Ascending aorta (tissue), 2 donors: ENCODE data around the gene KRTAP4-3. TPM values are rescaled to one million over a fixed set of nuclear protein-coding genes. Genes with fewer than 3 reads are reported as not detected.
"Not testable (repeated sequence)": the region's sequence is repeated elsewhere in the genome, so short reads cannot be mapped to it uniquely, and the experiment has no call there.

Experiments
- DNase-seq, 2 donors: peaks; one replicate each; pipeline ENCODE4 v3.0.0-alpha.2; 2019; ENCODE audit warnings: low spot score in 2 of 2
- H3K27ac ChIP-seq, 2 donors: fragments of 200-600 bp; sonication (generic); one replicate each; pipeline ENCODE4 v1.5.1; 2016 to 2017; ENCODE audit warnings: mild to moderate bottlenecking in 1 of 2
- H3K27me3 ChIP-seq: fragments of 200-600 bp; sonication (generic); one replicate; pipeline ENCODE4 v1.5.1; 2017
- H3K36me3 ChIP-seq, 2 donors: fragments of 200-600 bp; sonication (generic); one replicate each; pipeline ENCODE4 v1.5.1; 2016
- H3K4me1 ChIP-seq, 2 donors: fragments of 200-600 bp; sonication (generic); one replicate each; pipeline ENCODE4 v1.5.1; 2016 to 2017; ENCODE audit warnings: mild to moderate bottlenecking in 1 of 2
- H3K4me3 ChIP-seq, 2 donors: fragments of 200-600 bp; sonication (generic); one replicate each; pipeline ENCODE4 v1.5.1; 2016 to 2017; ENCODE audit warnings: mild to moderate bottlenecking in 1 of 2
- H3K9me3 ChIP-seq, 2 donors: fragments of 200-600 bp; sonication (generic); one replicate each; pipeline ENCODE4 v1.5.1; 2016
- intact Hi-C: fragments of 100-400 bp; cut with DNase I; formaldehyde crosslinking; loops from one replicate; pipeline ENCODE4 v1.15.1; 2023
- total RNA-seq: library from RNA; depleted of rRNA; stranded (reverse); fragments of >200 nt; gene quantifications from one replicate; pipeline ENCODE4 v1.1.0, GENCODE V29; 2016
- TF ChIP-seq, protein P1 (sequence below), 3 experiments: fragments of 200-600 bp in 2 of 3; fragments of 450-650 bp in 1 of 3; sonication (generic) in 2 of 3; IDR thresholded peaks; one replicate each; pipeline ENCODE4 v1.5.1; 2016 to 2019; ENCODE audit warnings: antibody characterized with exemption in 3 of 3, mild to moderate bottlenecking in 1 of 3, moderate library complexity in 1 of 3

KRTAP4-3 gene
- total RNA-seq, 1 donor from 2014 or later: not detected

- intact Hi-C loops: no loop called here
These were observed 28.0 kb upstream of the KRTAP4-3 start for GRCh38 chr17:41196068-41196467.

GRCh38 chr17:41190328-41190727 lies 22.3 kb upstream of the KRTAP4-3 start:
- Histone ChIP-seq H3K27ac (no peak overlapping the region), H3K4me3 (no peak overlapping the region), H3K4me1 (no peaks in the 10 kb centered on the region), H3K27me3 (no peaks in the 10 kb centered on the region), H3K9me3 (no peaks in the 10 kb centered on the region), H3K36me3 (no peaks in the 10 kb centered on the region)
- no peak for DNase-seq
- TF ChIP-seq, protein P1, sequence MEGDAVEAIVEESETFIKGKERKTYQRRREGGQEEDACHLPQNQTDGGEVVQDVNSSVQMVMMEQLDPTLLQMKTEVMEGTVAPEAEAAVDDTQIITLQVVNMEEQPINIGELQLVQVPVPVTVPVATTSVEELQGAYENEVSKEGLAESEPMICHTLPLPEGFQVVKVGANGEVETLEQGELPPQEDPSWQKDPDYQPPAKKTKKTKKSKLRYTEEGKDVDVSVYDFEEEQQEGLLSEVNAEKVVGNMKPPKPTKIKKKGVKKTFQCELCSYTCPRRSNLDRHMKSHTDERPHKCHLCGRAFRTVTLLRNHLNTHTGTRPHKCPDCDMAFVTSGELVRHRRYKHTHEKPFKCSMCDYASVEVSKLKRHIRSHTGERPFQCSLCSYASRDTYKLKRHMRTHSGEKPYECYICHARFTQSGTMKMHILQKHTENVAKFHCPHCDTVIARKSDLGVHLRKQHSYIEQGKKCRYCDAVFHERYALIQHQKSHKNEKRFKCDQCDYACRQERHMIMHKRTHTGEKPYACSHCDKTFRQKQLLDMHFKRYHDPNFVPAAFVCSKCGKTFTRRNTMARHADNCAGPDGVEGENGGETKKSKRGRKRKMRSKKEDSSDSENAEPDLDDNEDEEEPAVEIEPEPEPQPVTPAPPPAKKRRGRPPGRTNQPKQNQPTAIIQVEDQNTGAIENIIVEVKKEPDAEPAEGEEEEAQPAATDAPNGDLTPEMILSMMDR (IDR thresholded peaks at IDR 0.05): no peak
- intact Hi-C loops: no loop called here

More at GRCh38 chr17:41196068-41196467, 28.0 kb upstream of the KRTAP4-3 start:
- no peaks in the 10 kb centered on the region for H3K27me3 ChIP-seq
- H3K4me1 ChIP-seq: no peaks in the 10 kb centered on the region
- TF ChIP-seq, protein P1 (IDR thresholded peaks at IDR 0.05): no peak
- no peaks in the 10 kb centered on the region for H3K9me3 ChIP-seq
- H3K36me3 ChIP-seq: no peaks in the 10 kb centered on the region
- no peak for DNase-seq
- no peak overlapping the region for H3K4me3 ChIP-seq
- no peak overlapping the region for H3K27ac ChIP-seq

DNA sequence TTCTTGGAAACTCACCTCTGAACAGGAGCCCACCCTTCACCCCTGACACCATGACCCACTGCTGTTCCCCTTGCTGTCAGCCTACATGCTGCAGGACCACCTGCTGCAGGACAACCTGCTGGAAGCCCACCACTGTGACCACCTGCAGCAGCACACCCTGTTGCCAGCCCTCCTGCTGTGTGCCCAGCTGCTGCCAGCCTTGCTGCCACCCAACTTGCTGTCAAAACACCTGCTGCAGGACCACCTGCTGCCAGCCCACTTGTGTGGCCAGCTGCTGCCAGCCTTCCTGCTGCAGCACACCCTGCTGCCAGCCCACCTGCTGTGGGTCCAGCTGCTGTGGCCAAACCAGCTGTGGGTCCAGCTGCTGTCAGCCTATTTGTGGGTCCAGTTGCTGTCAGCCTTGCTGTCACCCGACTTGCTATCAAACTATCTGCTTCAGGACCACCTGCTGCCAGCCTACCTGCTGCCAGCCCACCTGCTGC lies 21.9 kb upstream of the KRTAP4-3 start, which contains the start of gene KRTAP9-1:
Gene KRTAP9-1, plus strand, starts transcription at position 51 of the 482 bp plus-strand sequence. Its CDS starts 0 bp downstream, at position 51.
- H3K4me1 ChIP-seq, intact Hi-C loops, DNase-seq: not testable (repeated sequence)

GRCh38 chr17:41186872-41187271 lies 18.9 kb upstream of the KRTAP4-3 start:
- intact Hi-C loops: no loop called here
- H3K36me3 ChIP-seq: no peaks in the 10 kb centered on the region
- H3K27ac ChIP-seq: no peak overlapping the region
- no peak for DNase-seq
- H3K9me3 ChIP-seq: no peaks in the 10 kb centered on the region
- TF ChIP-seq, protein P1 (IDR thresholded peaks at IDR 0.05): no peak
- no peaks in the 10 kb centered on the region for H3K27me3 ChIP-seq
- no peak overlapping the region for H3K4me3 ChIP-seq
- no peaks in the 10 kb centered on the region for H3K4me1 ChIP-seq

More for the DNA sequence above, 21.9 kb upstream of the KRTAP4-3 start, which contains the start of gene KRTAP9-1:
- H3K27me3 ChIP-seq, H3K9me3 ChIP-seq, H3K27ac ChIP-seq, H3K36me3 ChIP-seq, H3K4me3 ChIP-seq: not testable (repeated sequence)

DNA sequence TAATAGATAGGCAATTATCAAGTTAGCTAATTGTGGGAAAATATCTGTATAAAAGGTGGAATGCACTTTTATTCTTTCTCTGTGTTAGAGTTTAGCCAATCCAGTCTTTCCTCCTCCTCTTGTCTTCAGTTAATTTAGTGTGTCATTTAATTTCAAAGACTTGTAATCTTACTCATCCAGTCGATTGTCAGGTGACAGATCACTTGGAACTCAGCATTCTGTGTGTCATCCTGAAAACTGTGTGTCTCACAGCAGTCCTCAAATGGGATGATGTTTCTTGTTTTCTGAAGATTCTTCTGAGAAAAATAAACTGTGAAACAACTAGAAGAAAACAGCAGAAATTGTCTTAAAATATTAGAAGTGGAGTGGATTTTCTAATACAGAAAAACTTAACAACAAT lies 17.0 kb upstream of the KRTAP4-3 start:
- Histone ChIP-seq H3K9me3 (no peaks in the 10 kb centered on the region), H3K27me3 (no peaks in the 10 kb centered on the region), H3K27ac (no peak overlapping the region), H3K36me3 (no peaks in the 10 kb centered on the region), H3K4me1 (no peaks in the 10 kb centered on the region), H3K4me3 (no peak overlapping the region)
- TF ChIP-seq, protein P1 (IDR thresholded peaks at IDR 0.05): no peak
- DNase-seq: no peak
- intact Hi-C loops: no loop called here

- TF ChIP-seq, protein P1 (IDR thresholded peaks at IDR 0.05): no peak
- H3K4me1 ChIP-seq: no peaks in the 10 kb centered on the region
- intact Hi-C loops: no loop called here
- no peak within 1 kb of the TSS for H3K4me3 ChIP-seq
- H3K36me3 ChIP-seq: no peaks in the 10 kb centered on the region
- no peak for DNase-seq
- no peak within 1 kb of the TSS for H3K27ac ChIP-seq
- H3K9me3 ChIP-seq: no peaks in the 10 kb centered on the region
- H3K27me3 ChIP-seq: no peaks in the 10 kb centered on the region
These were observed 16.5 kb upstream of the KRTAP4-3 start, which contains the start of gene KRTAP4-1 for GRCh38 chr17:41184480-41184961. Gene KRTAP4-1, minus strand, starts transcription at chr17:41184911. Its CDS starts 57 bp downstream, at chr17:41184854.
